ENCODE results near the gene SIPA1. TPM values are rescaled to one million over a fixed set of nuclear protein-coding genes. Genes with fewer than 3 reads are reported as not detected.
A peak's percentile ranks its signal among the peaks of the same experiment; 100 is the strongest.

The SIPA1 gene, protein sequence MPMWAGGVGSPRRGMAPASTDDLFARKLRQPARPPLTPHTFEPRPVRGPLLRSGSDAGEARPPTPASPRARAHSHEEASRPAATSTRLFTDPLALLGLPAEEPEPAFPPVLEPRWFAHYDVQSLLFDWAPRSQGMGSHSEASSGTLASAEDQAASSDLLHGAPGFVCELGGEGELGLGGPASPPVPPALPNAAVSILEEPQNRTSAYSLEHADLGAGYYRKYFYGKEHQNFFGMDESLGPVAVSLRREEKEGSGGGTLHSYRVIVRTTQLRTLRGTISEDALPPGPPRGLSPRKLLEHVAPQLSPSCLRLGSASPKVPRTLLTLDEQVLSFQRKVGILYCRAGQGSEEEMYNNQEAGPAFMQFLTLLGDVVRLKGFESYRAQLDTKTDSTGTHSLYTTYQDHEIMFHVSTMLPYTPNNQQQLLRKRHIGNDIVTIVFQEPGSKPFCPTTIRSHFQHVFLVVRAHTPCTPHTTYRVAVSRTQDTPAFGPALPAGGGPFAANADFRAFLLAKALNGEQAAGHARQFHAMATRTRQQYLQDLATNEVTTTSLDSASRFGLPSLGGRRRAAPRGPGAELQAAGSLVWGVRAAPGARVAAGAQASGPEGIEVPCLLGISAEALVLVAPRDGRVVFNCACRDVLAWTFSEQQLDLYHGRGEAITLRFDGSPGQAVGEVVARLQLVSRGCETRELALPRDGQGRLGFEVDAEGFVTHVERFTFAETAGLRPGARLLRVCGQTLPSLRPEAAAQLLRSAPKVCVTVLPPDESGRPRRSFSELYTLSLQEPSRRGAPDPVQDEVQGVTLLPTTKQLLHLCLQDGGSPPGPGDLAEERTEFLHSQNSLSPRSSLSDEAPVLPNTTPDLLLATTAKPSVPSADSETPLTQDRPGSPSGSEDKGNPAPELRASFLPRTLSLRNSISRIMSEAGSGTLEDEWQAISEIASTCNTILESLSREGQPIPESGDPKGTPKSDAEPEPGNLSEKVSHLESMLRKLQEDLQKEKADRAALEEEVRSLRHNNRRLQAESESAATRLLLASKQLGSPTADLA
- total RNA-seq (2021; fragmentation: NEBNext Ultra II Directional; extraction: Animal tissue kit (Norgen Biotek cat#: 25700)) (67.5 and 72.2 TPM in 2 replicates), polyA plus RNA-seq (2011; rRNA removed) (35.3 and 59.2 TPM in 2 replicates), polyA minus RNA-seq (2011; rRNA and poly(A)+ RNA removed) (17.6 and 30.3 TPM in 2 replicates)
- polyA plus RNA-seq (2011; cell fraction: cytosol; rRNA removed), result 35.5 TPM
- polyA plus RNA-seq (2011; cell fraction: nucleus; rRNA removed), result 111 TPM
- polyA plus RNA-seq (2012, experiment 1 of 2), result 26.3 to 53.9 TPM (median 48.6 TPM) in 4 replicates
- 37.6 TPM for polyA plus RNA-seq (2012, experiment 2 of 2)
- polyA plus RNA-seq (2013, experiment 1 of 2), result 74.5 TPM
- polyA plus RNA-seq (2013, experiment 2 of 2), result 69.1 TPM
- 39.3 TPM for polyA minus RNA-seq (2011; cell fraction: cytosol; rRNA and poly(A)+ RNA removed)
- 48.9 TPM for polyA minus RNA-seq (2011; cell fraction: nucleus; rRNA and poly(A)+ RNA removed)
- long read RNA-seq, experiment 1, partial matches to known transcripts, result 25 of 38 reads
- long read RNA-seq, experiment 1, other reads (novel, unspliced or antisense), result 11 of 38 reads
- long read RNA-seq, experiment 2, result 0 reads

- Histone ChIP-seq H4K5ac (ENCODE audit: insufficient read length, low read depth, low read length) (no peak within 1 kb of the TSS), H3K4me3 (ENCODE audit: extremely low read depth in 1 of 4, insufficient read depth in 2 of 4, low read depth in 3 of 4, low read length in 4 of 4) (peak within 1 kb of the TSS; percentile 32 to 71 (median 66)), H2BK12ac (ENCODE audit: low read depth, low read length) (peak within 1 kb of the TSS; percentile 75; the same call in 1 of the 2 replicates), H2AK5ac (ENCODE audit: low read depth, low read length) (no peak within 1 kb of the TSS), H3K4me1 (replicated peaks in 1 of 4; ENCODE audit: control insufficient read depth in 3 of 4, insufficient read depth in 4 of 4, low read length in 3 of 4) (peaks cover 3 to 26% (median 17%) of the 10 kb centered on the region in 4 experiments), H2BK5ac (ENCODE audit: low read depth, low read length) (peak within 1 kb of the TSS; percentile 95; the same call in 1 of the 2 replicates), H3K79me1 (ENCODE audit: low read depth, low read length) (peaks cover 4% of the 10 kb centered on the region; the same call in 1 of the 2 replicates), H4K8ac (ENCODE audit: extremely low read depth, insufficient read depth, low read length) (peak within 1 kb of the TSS; percentile 86; the same call in 1 of the 2 replicates), H2BK120ac (replicated peaks; ENCODE audit: low read depth, low read length) (no peak within 1 kb of the TSS), H2BK20ac (ENCODE audit: low read length) (no peak within 1 kb of the TSS), H3K14ac (ENCODE audit: insufficient read length) (no peak within 1 kb of the TSS), H3K79me2 (ENCODE audit: control insufficient read depth in 1 of 2, insufficient read depth in 2 of 2, low read length in 2 of 2) (no peaks in the 10 kb centered on the region), H3K4me2 (ENCODE audit: insufficient read depth in 1 of 2, low read depth in 2 of 2, low read length in 2 of 2) (peak within 1 kb of the TSS; percentile 62 to 91), H3K18ac (ENCODE audit: extremely low read depth, low read length) (peak within 1 kb of the TSS; percentile 62; the same call in 1 of the 2 replicates), H3K9me3 (ENCODE audit: insufficient read depth in 2 of 2, low read depth in 1 of 2, low read length in 1 of 2) (no peaks in the 10 kb centered on the region), H2AFZ (ENCODE audit: low read length) (no peak within 1 kb of the TSS), H2BK15ac (ENCODE audit: low read length) (peak within 1 kb of the TSS; percentile 72; the same call in 1 of the 2 replicates), H4K20me1 (replicated peaks in 1 of 2; ENCODE audit: control insufficient read depth in 1 of 2, insufficient read depth in 2 of 2, low read length in 2 of 2) (peaks cover 0 to 7% of the 10 kb centered on the region in 2 experiments), H3K23ac (ENCODE audit: insufficient read length) (no peak within 1 kb of the TSS), H3K27ac (ENCODE audit: low read depth, low read length) (peak within 1 kb of the TSS; percentile 14; the same call in 1 of the 2 replicates), H4K91ac (replicated peaks; ENCODE audit: insufficient read length, low read length) (peak within 1 kb of the TSS; percentile 41), H3K4ac (replicated peaks; ENCODE audit: insufficient read length, low read depth, low read length) (peak within 1 kb of the TSS; percentile 53), H3K56ac (replicated peaks; ENCODE audit: insufficient read length, low read depth, low read length) (peak within 1 kb of the TSS; percentile 80), H3K27me3 (replicated peaks in 1 of 4; ENCODE audit: control insufficient read depth in 3 of 4, extremely low read depth in 1 of 4, insufficient read depth in 3 of 4, low read length in 3 of 4) (peaks cover 0 to 4% (median 2%) of the 10 kb centered on the region in 4 experiments; a peak in 2 of 7 replicates), H3K9ac (replicated peaks in 1 of 4; ENCODE audit: extremely low read depth in 1 of 4, low read depth in 3 of 4, low read length in 3 of 4) (peak within 1 kb of the TSS; percentile 6 to 52 (median 43); a peak in 5 of 7 replicates), H3K23me2 (ENCODE audit: low read depth, low read length) (peaks cover 8% of the 10 kb centered on the region; the same call in 1 of the 2 replicates), H3K36me3 (ENCODE audit: control insufficient read depth in 2 of 4, insufficient read depth in 4 of 4, low read length in 3 of 4) (peaks cover 2 to 31% (median 18%) of the 10 kb centered on the region in 4 experiments; a peak in 6 of 8 replicates)
- peak; percentile 83 to 94 for DNase-seq (ENCODE audit: low read depth in 1 of 2, low spot score in 2 of 2)
- ChIA-PET POLR2A (ENCODE audit: partially characterized antibody) (interaction anchor here (0.8 to 6.9 kb wide), 23 partner anchors 9 to 604 kb away, joined by 3 to 55 read pairs (median 5); partner anchors contain the start of genes KAT5, MUS81, PCNX3 and RELA), CTCF (ENCODE audit: partially characterized antibody) (interaction anchor here (0.6 to 2.5 kb wide), 18 partner anchors 9 to 332 kb away, joined by 3 to 21 read pairs (median 5); partner anchors contain the start of genes PCNX3 and RELA)
- WGBS, 2 experiments (ENCODE audit: extremely low coverage in 1 of 2, insufficient coverage in 1 of 2, insufficient read length in 1 of 2, insufficient replicate concordance in 2 of 2, low coverage in 1 of 2, low lambda C conversion rate in 2 of 2, missing lambda C conversion rate in 1 of 2), result 11% methylated on average over 18 of the region's 46 CpGs; no CpG with 5 or more reads in 1 of the 2 experiments
- FAIRE-seq, result peak; percentile 36
- TF ChIP-seq RAD21 (IDR thresholded peaks at IDR 0.05 in 1 of 2, conservative IDR thresholded peaks at IDR 0.05 in 1 of 2; ENCODE audit: low read depth in 2 of 2, low read length in 2 of 2), result peak; percentile 21 to 51; a peak in 3 of 4 replicates
- peak; percentile 87 for TF ChIP-seq TAF1 (IDR thresholded peaks at IDR 0.05; ENCODE audit: low read depth, low read length)
- TF ChIP-seq RFX5 (IDR thresholded peaks at IDR 0.05; ENCODE audit: borderline replicate concordance, low read depth, low read length), result no peak
Measured at GRCh38 chr11:65637794-65638419, at the start of gene SIPA1. SIPA1 (plus strand) TSS chr11:65638101; CDS start chr11:65640922, 2,821 bp downstream.

Data from H1 (cell line).